Trophoblast cell (in vitro differentiated cells and primary cell): ENCODE measurements around the gene EPS8L1.
"Not testable (repeated sequence)": the region's sequence is repeated elsewhere in the genome, so short reads cannot be mapped to it uniquely, and the experiment has no call there.

Experiments used
- DNase-seq, 2 donors: peaks; one replicate each; pipeline ENCODE4 v3.0.0-alpha.2; 2016
- H2AFZ ChIP-seq: 2 replicates; pipeline ENCODE4 v1.6.1; 2013; ENCODE audit warnings: low read length, moderate library complexity, mild to moderate bottlenecking; ENCODE audit not compliant: insufficient read depth, poor library complexity
- H2AK5ac ChIP-seq: 2 replicates; pipeline ENCODE4 v1.6.1; 2013; ENCODE audit warnings: mild to moderate bottlenecking, low read length
- H2BK120ac ChIP-seq: 2 replicates; pipeline ENCODE4 v1.6.1; 2013; ENCODE audit warnings: low read length, mild to moderate bottlenecking, moderate library complexity; ENCODE audit not compliant: insufficient read depth, poor library complexity
- H2BK12ac ChIP-seq: 2 replicates; pipeline ENCODE4 v1.6.1; 2013; ENCODE audit warnings: mild to moderate bottlenecking, low read length, moderate library complexity
- H2BK5ac ChIP-seq: 2 replicates; pipeline ENCODE4 v1.6.1; 2013; ENCODE audit warnings: low read length, low read depth, moderate library complexity, mild to moderate bottlenecking; ENCODE audit not compliant: poor library complexity
- H3K14ac ChIP-seq: 2 replicates; pipeline ENCODE4 v1.6.1; 2013; ENCODE audit warnings: mild to moderate bottlenecking, low read length
- H3K18ac ChIP-seq: 2 replicates; pipeline ENCODE4 v1.6.1; 2013; ENCODE audit warnings: mild to moderate bottlenecking, low read length
- H3K23ac ChIP-seq: 2 replicates; pipeline ENCODE4 v1.6.1; 2013; ENCODE audit warnings: low read length
- H3K27ac ChIP-seq: 2 replicates; pipeline ENCODE4 v1.5.1; 2013; ENCODE audit warnings: low read depth, mild to moderate bottlenecking, inconsistent platforms, low read length, moderate library complexity
- H3K27me3 ChIP-seq: 2 replicates; pipeline ENCODE4 v1.6.1; 2013; ENCODE audit warnings: inconsistent platforms, mild to moderate bottlenecking, low read length, moderate library complexity; ENCODE audit not compliant: insufficient read depth
- H3K36me3 ChIP-seq, 2 experiments: 1 replicate in 1 of 2; 2 replicates in 1 of 2; pipeline ENCODE4 v1.6.1; 2013; ENCODE audit warnings: low read length in 2 of 2, mild to moderate bottlenecking in 2 of 2, moderate library complexity in 1 of 2; ENCODE audit not compliant: insufficient read depth in 2 of 2, control insufficient read depth in 1 of 2
- H3K4ac ChIP-seq: 2 replicates; pipeline ENCODE4 v1.6.1; 2013; ENCODE audit warnings: low read depth, mild to moderate bottlenecking, low read length, moderate library complexity
- H3K4me1 ChIP-seq, 2 experiments: 1 replicate in 1 of 2; 2 replicates in 1 of 2; pipeline ENCODE4 v1.6.1; 2013; ENCODE audit warnings: low read length in 2 of 2, mild to moderate bottlenecking in 2 of 2, moderate library complexity in 1 of 2; ENCODE audit not compliant: insufficient read depth in 2 of 2, control insufficient read depth in 1 of 2
- H3K4me2 ChIP-seq: 2 replicates; pipeline ENCODE4 v1.6.1; 2013; ENCODE audit warnings: inconsistent platforms, mild to moderate bottlenecking, low read length, moderate library complexity
- H3K4me3 ChIP-seq: 2 replicates; pipeline ENCODE4 v1.5.1; 2013; ENCODE audit warnings: mild to moderate bottlenecking, low read depth, low read length, inconsistent platforms
- H3K79me1 ChIP-seq: one replicate; pipeline ENCODE4 v1.6.1; 2013; ENCODE audit warnings: low read length
- H3K79me2 ChIP-seq: 2 replicates; pipeline ENCODE4 v1.6.1; 2013; ENCODE audit warnings: low read length, mild to moderate bottlenecking; ENCODE audit not compliant: control insufficient read depth, insufficient read depth, poor library complexity
- H3K9ac ChIP-seq: 2 replicates; pipeline ENCODE4 v1.6.1; 2013; ENCODE audit warnings: mild to moderate bottlenecking, low read length
- H3K9me3 ChIP-seq: 2 replicates; pipeline ENCODE4 v1.6.1; 2013; ENCODE audit warnings: low read depth, mild to moderate bottlenecking, control low read depth, inconsistent platforms, low read length; ENCODE audit not compliant: insufficient read depth
- H4K12ac ChIP-seq: 2 replicates; pipeline ENCODE4 v1.6.1; 2013; ENCODE audit warnings: low read depth, mild to moderate bottlenecking, low read length, moderate library complexity
- H4K8ac ChIP-seq: 2 replicates; pipeline ENCODE4 v1.6.1; 2013; ENCODE audit warnings: low read depth, mild to moderate bottlenecking, low read length, moderate library complexity
- H4K91ac ChIP-seq: one replicate; pipeline ENCODE4 v1.6.1; 2013; ENCODE audit warnings: low read depth, mild to moderate bottlenecking, low read length, moderate library complexity
- WGBS: extraction: QIAGEN DNeasy Blood & Tissue Kit; methylation state at CpG from one replicate; pipeline ENCODE4 v1.1.7; 2013; ENCODE audit warnings: missing lambda C conversion rate; ENCODE audit not compliant: insufficient read length, insufficient coverage; ENCODE audit errors: extremely low coverage; 5-methylcytosine and 5-hydroxymethylcytosine counted together

Gene EPS8L1

GRCh38 chr19:55036058-55036457, 39.6 kb upstream of the EPS8L1 start:
- H4K12ac ChIP-seq = no peak overlapping the region
- no peak overlapping the region for H3K18ac ChIP-seq
- no peak for DNase-seq
- no peak overlapping the region for H3K4ac ChIP-seq
- H2BK12ac ChIP-seq = no peak overlapping the region
- peaks cover 1 to 4% of the 10 kb centered on the region in 2 experiments for H3K36me3 ChIP-seq
- H4K8ac ChIP-seq = no peak overlapping the region
- no peak overlapping the region for H3K27ac ChIP-seq
- H3K4me3 ChIP-seq = no peak overlapping the region
- no peak overlapping the region for H2AFZ ChIP-seq
- no peaks in the 10 kb centered on the region for H3K27me3 ChIP-seq
- no peak overlapping the region for H3K23ac ChIP-seq
- H2BK120ac ChIP-seq = no peak overlapping the region
- H4K91ac ChIP-seq = no peak overlapping the region
- H3K9me3 ChIP-seq = peaks cover 7% of the 10 kb centered on the region
- no peaks in the 10 kb centered on the region for H3K4me1 ChIP-seq
- H3K4me2 ChIP-seq = no peak overlapping the region
- WGBS = no CpG with 5 or more reads among the region's 2 CpGs
- H3K14ac ChIP-seq = no peak overlapping the region
- no peaks in the 10 kb centered on the region for H3K79me2 ChIP-seq
- no peak overlapping the region for H2BK5ac ChIP-seq
- H3K9ac ChIP-seq = no peak overlapping the region
- H3K79me1 ChIP-seq = no peaks in the 10 kb centered on the region
- H2AK5ac ChIP-seq = no peak overlapping the region

- not testable (repeated sequence) for H2AFZ ChIP-seq, DNase-seq, H3K4me1 ChIP-seq, H3K4me2 ChIP-seq, H3K27me3 ChIP-seq, H3K9me3 ChIP-seq, H4K91ac ChIP-seq, H3K18ac ChIP-seq, H2BK12ac ChIP-seq, H3K79me2 ChIP-seq, H4K8ac ChIP-seq, H2BK5ac ChIP-seq, H3K4me3 ChIP-seq, H3K27ac ChIP-seq, H3K23ac ChIP-seq, H2AK5ac ChIP-seq, H4K12ac ChIP-seq, H3K79me1 ChIP-seq, H3K9ac ChIP-seq, H3K14ac ChIP-seq, H2BK120ac ChIP-seq, H3K4ac ChIP-seq
- no CpG with 5 or more reads among the region's 6 CpGs for WGBS
- H3K36me3 ChIP-seq = peaks cover 14 to 17% of the 10 kb centered on the region in 2 experiments
Observed at GRCh38 chr19:55037603-55038002, 38.1 kb upstream of the EPS8L1 start.

GRCh38 chr19:55040654-55041053, 35.0 kb upstream of the EPS8L1 start:
- no CpG with 5 or more reads among the region's 12 CpGs for WGBS
- not testable (repeated sequence) for H3K79me2 ChIP-seq, H4K12ac ChIP-seq

GRCh38 chr19:55041244-55041626, 34.4 kb upstream of the EPS8L1 start:
- Histone ChIP-seq H3K4ac (no peak overlapping the region), H3K4me1 (no peaks in the 10 kb centered on the region), H3K18ac (no peak overlapping the region), H3K9ac (no peak overlapping the region), H3K27ac (no peak overlapping the region), H3K4me3 (no peak overlapping the region), H3K27me3 (no peaks in the 10 kb centered on the region), H4K8ac (no peak overlapping the region), H3K14ac (no peak overlapping the region), H3K79me1 (no peaks in the 10 kb centered on the region), H3K9me3 (peaks cover 2% of the 10 kb centered on the region), H3K79me2 (no peaks in the 10 kb centered on the region), H2BK120ac (no peak overlapping the region), H2BK12ac (no peak overlapping the region), H2AK5ac (no peak overlapping the region), H4K12ac (no peak overlapping the region), H2BK5ac (no peak overlapping the region), H3K4me2 (no peak overlapping the region), H4K91ac (no peak overlapping the region), H2AFZ (no peak overlapping the region), H3K23ac (no peak overlapping the region), H3K36me3 (peaks cover 32 to 40% of the 10 kb centered on the region in 2 experiments)
- DNase-seq = no peak
- no CpG with 5 or more reads among the region's 10 CpGs for WGBS

More at GRCh38 chr19:55040654-55041053, 35.0 kb upstream of the EPS8L1 start:
- DNase-seq, H3K79me1 ChIP-seq, H2BK12ac ChIP-seq, H2BK5ac ChIP-seq, H3K18ac ChIP-seq, H3K9me3 ChIP-seq, H3K4me3 ChIP-seq, H2BK120ac ChIP-seq, H4K8ac ChIP-seq, H2AK5ac ChIP-seq, H3K14ac ChIP-seq, H3K4me1 ChIP-seq, H3K27me3 ChIP-seq, H3K4me2 ChIP-seq, H3K27ac ChIP-seq, H3K9ac ChIP-seq, H3K23ac ChIP-seq, H2AFZ ChIP-seq, H4K91ac ChIP-seq, H3K4ac ChIP-seq: not testable (repeated sequence)
- peaks cover 32 to 40% of the 10 kb centered on the region in 2 experiments for H3K36me3 ChIP-seq
